ENCODE results near the gene SETD4.

DNA sequence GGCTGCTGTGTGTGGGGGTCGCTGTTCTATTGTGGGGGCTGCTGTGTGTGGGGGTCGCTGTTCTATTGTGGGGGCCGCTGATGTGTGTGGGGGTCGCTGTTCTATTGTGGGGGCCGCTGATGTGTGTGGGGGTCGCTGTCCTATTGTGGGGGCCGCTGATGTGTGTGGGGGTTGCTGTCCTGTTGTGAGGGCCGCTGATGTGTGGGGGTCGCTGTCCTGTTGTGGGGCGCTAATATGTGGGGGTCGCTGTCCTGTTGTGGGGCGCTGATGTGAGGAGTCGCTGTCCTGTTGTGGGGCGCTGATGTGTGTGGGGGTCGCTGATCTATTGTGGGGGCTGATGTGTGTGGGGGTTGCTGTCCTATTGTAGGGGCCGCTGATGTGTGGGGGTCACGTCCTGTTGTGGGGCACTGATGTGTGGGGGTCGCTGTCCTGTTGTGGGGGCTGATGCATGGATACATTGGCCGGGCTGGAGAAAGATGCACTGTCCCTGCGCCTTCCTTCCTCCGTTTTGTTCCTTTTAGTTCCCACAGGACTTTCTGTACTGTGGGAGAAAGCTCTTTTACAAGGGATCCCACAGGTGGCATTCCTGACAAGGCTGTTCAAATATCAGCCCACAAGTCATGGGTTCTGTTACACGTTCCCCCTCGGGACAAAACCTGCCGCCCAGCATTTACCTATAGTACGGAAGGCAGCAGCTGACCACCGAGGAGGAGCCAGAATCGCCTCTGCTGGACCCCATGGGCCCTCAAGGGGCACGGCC is 27.5 kb downstream of the SETD4 start:
- TF ChIP-seq REL (CRISPR knock-in tag; conservative IDR thresholded peaks at IDR 0.05), result no peak
- TF ChIP-seq POLR2A (IDR thresholded peaks at IDR 0.05; ENCODE audit: insufficient read depth in 1 of 2, low read depth in 2 of 2, low read length in 2 of 2), result no peak
- TF ChIP-seq MXI1 (IDR thresholded peaks at IDR 0.05; ENCODE audit: borderline replicate concordance, low read depth, low read length), result no peak
- TF ChIP-seq, protein P1, sequence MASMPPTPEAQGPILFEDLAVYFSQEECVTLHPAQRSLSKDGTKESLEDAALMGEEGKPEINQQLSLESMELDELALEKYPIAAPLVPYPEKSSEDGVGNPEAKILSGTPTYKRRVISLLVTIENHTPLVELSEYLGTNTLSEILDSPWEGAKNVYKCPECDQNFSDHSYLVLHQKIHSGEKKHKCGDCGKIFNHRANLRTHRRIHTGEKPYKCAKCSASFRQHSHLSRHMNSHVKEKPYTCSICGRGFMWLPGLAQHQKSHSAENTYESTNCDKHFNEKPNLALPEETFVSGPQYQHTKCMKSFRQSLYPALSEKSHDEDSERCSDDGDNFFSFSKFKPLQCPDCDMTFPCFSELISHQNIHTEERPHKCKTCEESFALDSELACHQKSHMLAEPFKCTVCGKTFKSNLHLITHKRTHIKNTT (CRISPR knock-in tag; IDR thresholded peaks at IDR 0.05), result no peak
- TF ChIP-seq, protein P2, sequence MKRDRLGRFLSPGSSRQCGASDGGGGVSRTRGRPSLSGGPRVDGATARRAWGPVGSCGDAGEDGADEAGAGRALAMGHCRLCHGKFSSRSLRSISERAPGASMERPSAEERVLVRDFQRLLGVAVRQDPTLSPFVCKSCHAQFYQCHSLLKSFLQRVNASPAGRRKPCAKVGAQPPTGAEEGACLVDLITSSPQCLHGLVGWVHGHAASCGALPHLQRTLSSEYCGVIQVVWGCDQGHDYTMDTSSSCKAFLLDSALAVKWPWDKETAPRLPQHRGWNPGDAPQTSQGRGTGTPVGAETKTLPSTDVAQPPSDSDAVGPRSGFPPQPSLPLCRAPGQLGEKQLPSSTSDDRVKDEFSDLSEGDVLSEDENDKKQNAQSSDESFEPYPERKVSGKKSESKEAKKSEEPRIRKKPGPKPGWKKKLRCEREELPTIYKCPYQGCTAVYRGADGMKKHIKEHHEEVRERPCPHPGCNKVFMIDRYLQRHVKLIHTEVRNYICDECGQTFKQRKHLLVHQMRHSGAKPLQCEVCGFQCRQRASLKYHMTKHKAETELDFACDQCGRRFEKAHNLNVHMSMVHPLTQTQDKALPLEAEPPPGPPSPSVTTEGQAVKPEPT (CRISPR knock-in tag; IDR thresholded peaks at IDR 0.05; ENCODE audit: low read depth), result no peak
- TF ChIP-seq POLR2AphosphoS5 (IDR thresholded peaks at IDR 0.05; ENCODE audit: low read depth, low read length), result no peak
- no peak for TF ChIP-seq FOXM1 (CRISPR knock-in tag; IDR thresholded peaks at IDR 0.05)
- no peak for TF ChIP-seq NR2C2 (CRISPR knock-in tag; IDR thresholded peaks at IDR 0.05; ENCODE audit: borderline replicate concordance)

All from HepG2 (cell line).